ENCODE measurements around the gene MAOB.

The MAOB gene

GRCh38 chrX:43836435-43837184, 45.6 kb downstream of the MAOB start:
- DNase-seq (ENCODE audit: low spot score) = no peak
- TF ChIP-seq, protein P1, sequence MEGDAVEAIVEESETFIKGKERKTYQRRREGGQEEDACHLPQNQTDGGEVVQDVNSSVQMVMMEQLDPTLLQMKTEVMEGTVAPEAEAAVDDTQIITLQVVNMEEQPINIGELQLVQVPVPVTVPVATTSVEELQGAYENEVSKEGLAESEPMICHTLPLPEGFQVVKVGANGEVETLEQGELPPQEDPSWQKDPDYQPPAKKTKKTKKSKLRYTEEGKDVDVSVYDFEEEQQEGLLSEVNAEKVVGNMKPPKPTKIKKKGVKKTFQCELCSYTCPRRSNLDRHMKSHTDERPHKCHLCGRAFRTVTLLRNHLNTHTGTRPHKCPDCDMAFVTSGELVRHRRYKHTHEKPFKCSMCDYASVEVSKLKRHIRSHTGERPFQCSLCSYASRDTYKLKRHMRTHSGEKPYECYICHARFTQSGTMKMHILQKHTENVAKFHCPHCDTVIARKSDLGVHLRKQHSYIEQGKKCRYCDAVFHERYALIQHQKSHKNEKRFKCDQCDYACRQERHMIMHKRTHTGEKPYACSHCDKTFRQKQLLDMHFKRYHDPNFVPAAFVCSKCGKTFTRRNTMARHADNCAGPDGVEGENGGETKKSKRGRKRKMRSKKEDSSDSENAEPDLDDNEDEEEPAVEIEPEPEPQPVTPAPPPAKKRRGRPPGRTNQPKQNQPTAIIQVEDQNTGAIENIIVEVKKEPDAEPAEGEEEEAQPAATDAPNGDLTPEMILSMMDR (IDR thresholded peaks at IDR 0.05; ENCODE audit: extremely low read depth, missing control alignments) = peak; percentile 34

DNA sequence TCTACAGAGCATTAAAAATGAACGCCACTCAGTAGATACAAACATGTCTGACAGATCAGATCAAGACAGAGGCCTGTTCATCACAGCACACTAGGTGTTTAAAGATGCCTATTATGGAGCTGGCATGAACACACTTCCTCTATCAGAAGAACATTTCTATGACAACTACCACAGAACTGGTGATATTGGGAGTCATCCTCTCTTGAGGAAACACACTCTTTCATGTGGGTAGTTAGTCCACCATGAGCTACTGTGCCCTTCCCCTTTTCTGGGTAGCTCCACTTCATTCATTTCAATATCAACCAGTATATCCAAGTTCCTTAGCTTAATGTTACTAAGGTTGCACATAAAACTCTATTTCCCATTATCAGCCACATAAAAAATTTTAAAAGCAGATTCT, 46.7 kb downstream of the MAOB start:
- no peak for DNase-seq (ENCODE audit: low spot score)
- TF ChIP-seq, protein P1 (IDR thresholded peaks at IDR 0.05; ENCODE audit: extremely low read depth, missing control alignments) = no peak

- no peak for DNase-seq (ENCODE audit: low spot score)
Measured at GRCh38 chrX:43827791-43828190, 54.5 kb downstream of the MAOB start.

DNA sequence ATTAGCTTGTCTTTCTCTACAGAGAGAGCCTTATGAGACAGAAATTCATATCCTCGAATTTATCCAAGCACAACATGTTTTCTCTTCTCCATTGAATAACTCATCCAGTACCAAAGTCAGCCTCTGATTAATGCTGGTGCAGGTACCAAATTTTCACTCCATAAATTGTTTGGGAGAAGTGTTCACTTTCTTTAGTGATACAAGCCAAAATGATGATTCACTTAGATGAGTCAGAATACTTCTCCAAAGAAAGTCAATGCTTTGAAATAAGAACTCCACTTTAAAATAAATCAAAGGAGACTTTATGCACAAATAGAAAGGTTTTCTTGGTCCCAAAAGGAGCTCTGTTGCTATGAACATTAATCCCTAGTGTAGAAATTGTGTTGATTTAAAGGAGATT, 60.2 kb downstream of the MAOB start:
- TF ChIP-seq, protein P1 (IDR thresholded peaks at IDR 0.05; ENCODE audit: extremely low read depth, missing control alignments) = no peak
- DNase-seq (ENCODE audit: low spot score) = no peak

More at GRCh38 chrX:43827791-43828190, 54.5 kb downstream of the MAOB start:
- TF ChIP-seq, protein P1 (IDR thresholded peaks at IDR 0.05; ENCODE audit: extremely low read depth, missing control alignments) = no peak

- DNase-seq (ENCODE audit: low spot score) = no peak
- TF ChIP-seq, protein P1 (IDR thresholded peaks at IDR 0.05; ENCODE audit: extremely low read depth, missing control alignments) = no peak
Measured at GRCh38 chrX:43817444-43817843, 64.8 kb downstream of the MAOB start.

DNA sequence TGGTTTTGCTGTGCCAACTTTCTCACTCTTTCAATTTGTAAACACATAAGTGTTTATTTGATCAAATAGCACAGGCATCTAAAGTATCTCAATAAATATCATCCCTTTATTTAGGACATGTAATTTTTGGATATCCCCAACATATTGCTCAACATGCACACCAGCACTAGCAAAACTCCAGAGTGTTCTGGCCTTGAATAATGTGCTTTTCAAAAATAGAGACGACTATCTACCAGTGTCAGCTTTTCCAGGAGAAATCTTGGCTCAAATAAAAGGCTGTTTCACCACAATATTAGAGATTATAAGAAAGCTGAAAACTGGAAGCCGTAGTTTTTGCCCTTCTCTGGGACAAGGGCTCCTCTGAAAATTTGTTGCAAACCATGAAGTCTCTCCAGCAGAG, 67.0 kb downstream of the MAOB start:
- no peak for DNase-seq (ENCODE audit: low spot score)
- TF ChIP-seq, protein P1 (IDR thresholded peaks at IDR 0.05; ENCODE audit: extremely low read depth, missing control alignments) = no peak

- no peak for DNase-seq (ENCODE audit: low spot score)
- TF ChIP-seq, protein P1 (IDR thresholded peaks at IDR 0.05; ENCODE audit: extremely low read depth, missing control alignments) = no peak
Measured at GRCh38 chrX:43813898-43814297, 68.4 kb downstream of the MAOB start.
